HepG2 (cell line): ENCODE data around the gene ASCC2. TPM values are rescaled to one million over a fixed set of nuclear protein-coding genes. Genes with fewer than 3 reads are reported as not detected.

Source experiments
- ATAC-seq: fragments of 200-7000 bp; cut with Tn5 transposase; 3 replicates; pipeline ENCODE4 v1.9.1; 2020; ENCODE audit warnings: mild to moderate bottlenecking, moderate library complexity
- BruUV-seq: library from RNA; stranded (reverse); fragments of 400-500 nt; replicated peaks from 2 replicates; lab custom pipeline; 2021; lab: Mats Ljungman, UMichigan
- CTCF ChIA-PET: fragments of 300-600 bp; formaldehyde crosslinking; extraction: SDS; loops from one replicate; lab custom pipeline; 2021; ENCODE audit warnings: low total read pairs, inconsistent platforms, low intra/inter-chr PET ratio; lab: Yijun Ruan, JAX
- POLR2A ChIA-PET: fragments of 350-600 bp; sonication (Branson Sonifier 250); formaldehyde crosslinking; loops from one replicate; lab custom pipeline; 2020; ENCODE audit warnings: antibody characterized with exemption, inconsistent platforms; lab: Yijun Ruan, JAX
- DNase-seq: peaks from one replicate; pipeline ENCODE4 v3.0.0-alpha.2; 2015; ENCODE audit warnings: low spot score
- FAIRE-seq: peaks from 3 replicates; lab custom pipeline; 2011; peaks lifted over from hg19 to GRCh38; lab: Jason Lieb, UNC
- H2AFZ ChIP-seq: one replicate; pipeline ENCODE4 v1.6.1; 2011; ENCODE audit warnings: low read length, inconsistent platforms
- H3K27ac ChIP-seq: fragments of 300-600 bp; 3 replicates; pipeline ENCODE4 v1.8.0; 2011; ENCODE audit warnings: mixed run types, mild to moderate bottlenecking, mixed read lengths, low read length, inconsistent platforms; ENCODE audit not compliant: insufficient read depth; ENCODE audit errors: extremely low read length
- H3K27me3 ChIP-seq, 2 experiments: fragments of 200-600 bp in 1 of 2; 2 replicates in 1 of 2; 3 replicates in 1 of 2; pipeline versions ENCODE4 v1.6.0 to v1.8.0; 2011; ENCODE audit warnings: low read length in 2 of 2, mild to moderate bottlenecking in 2 of 2, moderate library complexity in 2 of 2, inconsistent platforms in 1 of 2; ENCODE audit not compliant: insufficient read depth in 2 of 2, control insufficient read depth in 1 of 2
- H3K36me3 ChIP-seq, 2 experiments: fragments of 200-600 bp in 1 of 2; replicated peaks in 1 of 2; 2 replicates in 1 of 2; 3 replicates in 1 of 2; pipeline versions ENCODE4 v1.5.1 to v1.8.0; 2011; ENCODE audit warnings: low read length in 2 of 2, inconsistent platforms in 1 of 2; ENCODE audit not compliant: insufficient read depth in 2 of 2, control insufficient read depth in 1 of 2
- H3K4me1 ChIP-seq: 2 replicates; pipeline ENCODE4 v1.5.1; 2012; ENCODE audit warnings: low read length, inconsistent platforms; ENCODE audit not compliant: insufficient read depth
- H3K4me2 ChIP-seq: 2 replicates; pipeline ENCODE4 v1.6.0; 2011; ENCODE audit warnings: low read depth, low read length, inconsistent platforms
- H3K4me3 ChIP-seq, 3 experiments: fragments of 200-600 bp in 1 of 3; sonication (generic), shearing (Covaris generic) in 1 of 3; replicated peaks in 1 of 3; 2 replicates each; pipeline ENCODE4 v1.5.1; 2011 to 2016; ENCODE audit warnings: low read length in 3 of 3, inconsistent platforms in 2 of 3, low read depth in 2 of 3, mild to moderate bottlenecking in 2 of 3, control low read depth in 1 of 3, mixed read lengths in 1 of 3; ENCODE audit not compliant: insufficient read depth in 1 of 3
- H3K79me2 ChIP-seq: one replicate; pipeline ENCODE4 v1.6.1; 2011; ENCODE audit warnings: low read length, inconsistent platforms; ENCODE audit not compliant: insufficient read depth
- H3K9ac ChIP-seq: 2 replicates; pipeline ENCODE4 v1.6.0; 2011; ENCODE audit warnings: mild to moderate bottlenecking, low read depth, low read length, inconsistent platforms; ENCODE audit not compliant: insufficient read depth
- H3K9me3 ChIP-seq: 2 replicates; pipeline ENCODE4 v1.5.1; 2012; ENCODE audit warnings: mild to moderate bottlenecking, low read length
- H4K20me1 ChIP-seq: 2 replicates; pipeline ENCODE4 v1.6.0; 2011; ENCODE audit warnings: inconsistent platforms, mild to moderate bottlenecking, low read length, moderate library complexity; ENCODE audit not compliant: insufficient read depth
- ARID2 ChIP-seq: sonication (generic); formaldehyde crosslinking; IDR thresholded peaks from 2 replicates; pipeline ENCODE4 v1.8.1; 2022; ENCODE audit warnings: mild to moderate bottlenecking, missing genetic modification reagents, borderline replicate concordance
- CREB3 ChIP-seq: sonication (generic); formaldehyde crosslinking; IDR thresholded peaks from 2 replicates; pipeline ENCODE4 v1.5.0; 2020; ENCODE audit warnings: missing genetic modification reagents
- FLYWCH1 ChIP-seq: sonication (generic); formaldehyde crosslinking; IDR thresholded peaks from 2 replicates; pipeline ENCODE4 v1.8.1; 2023; ENCODE audit warnings: mild to moderate bottlenecking, missing genetic modification reagents
- GATAD1 ChIP-seq: IDR thresholded peaks from 2 replicates; pipeline ENCODE4 v1.6.1; 2016; ENCODE audit warnings: missing genetic modification reagents, missing compliant biosample characterization
- MXD3 ChIP-seq: IDR thresholded peaks from 2 replicates; pipeline ENCODE4 v1.6.1; 2016; ENCODE audit warnings: mild to moderate bottlenecking, missing biosample characterization, missing genetic modification reagents
- SCMH1 ChIP-seq: sonication (generic); formaldehyde crosslinking; IDR thresholded peaks from 2 replicates; pipeline ENCODE4 v1.9.0; 2021; ENCODE audit warnings: missing genetic modification reagents, mild to moderate bottlenecking, borderline replicate concordance
- SIX1 ChIP-seq: sonication (generic); formaldehyde crosslinking; IDR thresholded peaks from 2 replicates; pipeline ENCODE4 v1.4.0; 2020; ENCODE audit warnings: missing genetic modification reagents, borderline replicate concordance
- SNAPC4 ChIP-seq: sonication (generic); formaldehyde crosslinking; IDR thresholded peaks from 2 replicates; pipeline ENCODE4 v1.4.0; 2020; ENCODE audit warnings: mild to moderate bottlenecking, missing genetic modification reagents
- STAT5B ChIP-seq: sonication (generic); formaldehyde crosslinking; IDR thresholded peaks from 2 replicates; pipeline ENCODE4 v1.4.0; 2020; ENCODE audit warnings: missing genetic modification reagents
- ZNF282 ChIP-seq: fragments of 450-650 bp; IDR thresholded peaks from 2 replicates; pipeline ENCODE4 v1.6.1; 2018; ENCODE audit not compliant: partially characterized antibody
- WGBS: methylation state at CpG from one replicate; pipeline ENCODE4 v1.1.6; 2017; ENCODE audit warnings: low lambda C conversion rate; 5-methylcytosine and 5-hydroxymethylcytosine counted together
- in situ Hi-C: cut with HindIII; loops from 2 replicates; pipeline ENCODE4 v1.10.0; 2017; ENCODE audit warnings: low pct_unique_long_range_greater_than_20kb; ENCODE audit not compliant: extremely low pct_ligation_motif_present
- intact Hi-C: fragments of 100-400 bp; cut with micrococcal nuclease; formaldehyde crosslinking; loops from one replicate; pipeline ENCODE4 v1.10.0; 2022; ENCODE audit not compliant: unreplicated experiment
- polyA plus RNA-seq, 8 experiments: library from polyadenylated mRNA; depleted of rRNA in 3 of 8; stranded (reverse) in 7 of 8; unstranded in 1 of 8; fragments of >200 nt; fragmentation: Illumina TruSeq in 4 of 8; extraction: Trizol in 4 of 8; gene quantifications; 2 replicates each; pipeline versions ENCODE4 v1.2.1 to v1.2.3, GENCODE V29; 2011 to 2016; ENCODE audit warnings: low read depth in 4 of 8, missing spikeins in 1 of 8, mixed read lengths in 1 of 8; ENCODE audit not compliant: insufficient read depth in 1 of 8
- total RNA-seq, 5 experiments: library from RNA; depleted of rRNA; stranded (reverse); fragments of >200 nt; fragmentation: Illumina TruSeq; extraction: Trizol; gene quantifications; 2 replicates each; pipeline ENCODE4 v1.2.3, GENCODE V29; 2016; ENCODE audit warnings: low read depth in 1 of 5
- TF ChIP-seq, protein P1 (sequence below): sonication (generic); formaldehyde crosslinking; IDR thresholded peaks from 2 replicates; pipeline ENCODE4 v1.8.1; 2023; ENCODE audit warnings: mild to moderate bottlenecking, inconsistent platforms, moderate library complexity, missing genetic modification reagents, borderline replicate concordance

The ASCC2 gene
- total and polyA plus RNA-seq, 2 of the 13 experiments (the other 11 are each of a cell fraction or from before 2014, with no cell fraction given) = 26.2 to 26.3 TPM

- Histone ChIP-seq H3K4me1 (no peaks in the 10 kb centered on the region), H2AFZ (no peak overlapping the region), H3K9ac (no peak overlapping the region), H4K20me1 (no peaks in the 10 kb centered on the region), H3K27ac (no peak overlapping the region), H3K4me2 (no peak overlapping the region), H3K9me3 (no peaks in the 10 kb centered on the region), H3K79me2 (no peaks in the 10 kb centered on the region), H3K4me3 (no peak overlapping the region), H3K27me3 (no peaks in the 10 kb centered on the region), H3K36me3 (peaks cover 3 to 12% of the 10 kb centered on the region in 2 experiments; a peak in 3 of 5 replicates)
- TF ChIP-seq SCMH1 (no peak), GATAD1 (no peak), MXD3 (no peak), SNAPC4 (CRISPR knock-in tag) (no peak), ZNF282 (no peak), FLYWCH1 (no peak), ARID2 (CRISPR knock-in tag) (no peak), STAT5B (CRISPR knock-in tag) (no peak), SIX1 (CRISPR knock-in tag) (no peak), CREB3 (CRISPR knock-in tag) (no peak)
- TF ChIP-seq, protein P1, sequence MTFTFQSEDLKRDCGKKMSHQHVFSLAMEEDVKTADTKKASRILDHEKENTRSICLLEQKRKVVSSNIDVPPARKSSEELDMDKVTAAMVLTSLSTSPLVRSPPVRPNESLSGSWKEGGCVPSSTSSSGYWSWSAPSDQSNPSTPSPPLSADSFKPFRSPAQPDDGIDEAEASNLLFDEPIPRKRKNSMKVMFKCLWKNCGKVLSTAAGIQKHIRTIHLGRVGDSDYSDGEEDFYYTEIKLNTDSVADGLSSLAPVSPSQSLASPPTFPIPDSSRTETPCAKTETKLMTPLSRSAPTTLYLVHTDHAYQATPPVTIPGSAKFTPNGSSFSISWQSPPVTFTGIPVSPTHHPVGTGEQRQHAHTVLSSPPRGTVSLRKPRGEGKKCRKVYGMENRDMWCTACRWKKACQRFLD (CRISPR knock-in tag) = no peak
- no peak for DNase-seq
- ChIA-PET CTCF (no interaction called here), POLR2A (no interaction called here)
- no TSS peak for BruUV-seq
- ATAC-seq = no peak
- intact Hi-C loops (no loop called here), in situ Hi-C loops (no loop called here)
- 100% methylated on average over 3 of the region's 5 CpGs for WGBS
- FAIRE-seq = no peak
Observed at GRCh38 chr22:29740216-29740615, 97.9 kb downstream of the ASCC2 start.
